GM23338 (cell line): ENCODE data around the gene RPA1. TPM values are rescaled to one million over a fixed set of nuclear protein-coding genes. Genes with fewer than 3 reads are reported as not detected.

ENCODE experiments used
- ATAC-seq: fragments of 200-7000 bp; cut with Tn5 transposase; 3 replicates; pipeline ENCODE4 v1.9.1; 2020
- DNase-seq: peaks from one replicate; pipeline ENCODE4 v3.0.0-alpha.2; 2015; ENCODE audit warnings: low spot score
- H2AFZ ChIP-seq: fragments of 200-600 bp; sonication (generic); 2 replicates; pipeline ENCODE4 v1.8.0; 2016; ENCODE audit warnings: antibody characterized with exemption, mild to moderate bottlenecking, moderate library complexity
- H3F3A ChIP-seq: fragments of 200-600 bp; sonication (generic); replicated peaks from 2 replicates; pipeline ENCODE4 v1.8.0; 2017; ENCODE audit warnings: antibody characterized with exemption, mixed run types, low read depth
- H3K27ac ChIP-seq: fragments of 200-600 bp; sonication (generic); 2 replicates; pipeline ENCODE4 v1.6.1; 2016; ENCODE audit warnings: low read depth
- H3K27me3 ChIP-seq: fragments of 200-600 bp; sonication (generic); 2 replicates; pipeline ENCODE4 v1.8.0; 2016; ENCODE audit warnings: mild to moderate bottlenecking, mixed run types, moderate library complexity; ENCODE audit not compliant: insufficient read depth
- H3K36me3 ChIP-seq: fragments of 200-600 bp; sonication (generic); 2 replicates; pipeline ENCODE4 v1.8.0; 2016; ENCODE audit warnings: mild to moderate bottlenecking; ENCODE audit not compliant: insufficient read depth
- H3K4me1 ChIP-seq: fragments of 200-600 bp; sonication (generic); 2 replicates; pipeline ENCODE4 v1.8.0; 2016; ENCODE audit warnings: mild to moderate bottlenecking, moderate library complexity; ENCODE audit not compliant: insufficient read depth
- H3K4me2 ChIP-seq: fragments of 200-600 bp; sonication (generic); 2 replicates; pipeline ENCODE4 v1.7.1; 2017; ENCODE audit warnings: mixed run types
- H3K4me3 ChIP-seq: fragments of 200-600 bp; sonication (generic); 2 replicates; pipeline ENCODE4 v1.6.1; 2016; ENCODE audit warnings: mixed run types
- H3K79me2 ChIP-seq: fragments of 200-600 bp; sonication (generic); replicated peaks from 2 replicates; pipeline ENCODE4 v1.8.0; 2017; ENCODE audit warnings: mild to moderate bottlenecking; ENCODE audit not compliant: insufficient read depth
- H3K9me2 ChIP-seq: fragments of 200-600 bp; sonication (generic); 2 replicates; pipeline ENCODE4 v1.8.0; 2017; ENCODE audit not compliant: insufficient read depth
- H4K20me1 ChIP-seq: fragments of 200-600 bp; sonication (generic); replicated peaks from 2 replicates; pipeline ENCODE4 v1.8.0; 2017; ENCODE audit warnings: mild to moderate bottlenecking; ENCODE audit not compliant: insufficient read depth
- H3K27ac Mint-ChIP-seq: 2 replicates; pipeline ENCODE4 v1.8.0; 2020; ENCODE audit warnings: inconsistent platforms, mild to moderate bottlenecking, moderate library complexity, mixed read lengths
- H3K27me3 Mint-ChIP-seq: 3 replicates; pipeline ENCODE4 v1.8.0; 2022; ENCODE audit warnings: low read depth, mild to moderate bottlenecking, moderate library complexity, mixed read lengths, inconsistent platforms; ENCODE audit not compliant: insufficient read depth, poor library complexity
- H3K36me3 Mint-ChIP-seq: 3 replicates; pipeline ENCODE4 v1.8.0; 2021; ENCODE audit warnings: low read depth, mild to moderate bottlenecking, inconsistent platforms, moderate library complexity, mixed read lengths
- H3K4me1 Mint-ChIP-seq: 3 replicates; pipeline ENCODE4 v1.8.0; 2020; ENCODE audit warnings: mild to moderate bottlenecking, inconsistent platforms, mixed read lengths
- H3K4me3 Mint-ChIP-seq: 3 replicates; pipeline ENCODE4 v1.8.0; 2021; ENCODE audit warnings: moderate library complexity, mild to moderate bottlenecking, inconsistent platforms, mixed read lengths
- H3K9me3 Mint-ChIP-seq: 3 replicates; pipeline ENCODE4 v1.8.0; 2020; ENCODE audit warnings: moderate library complexity, mild to moderate bottlenecking, inconsistent platforms, mixed read lengths
- CREB1 ChIP-seq: fragments of 250-450 bp; sonication (Bioruptor Pico); IDR thresholded peaks from 2 replicates; pipeline ENCODE4 v1.5.0; 2020; ENCODE audit warnings: low read depth, mild to moderate bottlenecking, moderate library complexity
- EZH2 ChIP-seq: fragments of 200-600 bp; sonication (generic); IDR thresholded peaks from one replicate; pipeline ENCODE4 v1.8.0; 2017; ENCODE audit warnings: antibody characterized with exemption, mild to moderate bottlenecking, low read depth; ENCODE audit not compliant: unreplicated experiment
- EZH2phosphoT487 ChIP-seq: fragments of 200-600 bp; sonication (generic); IDR thresholded peaks from one replicate; pipeline ENCODE4 v1.8.1; 2018; ENCODE audit warnings: antibody characterized with exemption; ENCODE audit not compliant: unreplicated experiment
- JUNB ChIP-seq: IDR thresholded peaks from one replicate; pipeline ENCODE4 v1.6.1; 2016; ENCODE audit warnings: antibody characterized with exemption; ENCODE audit not compliant: unreplicated experiment
- POLR2AphosphoS5 ChIP-seq: IDR thresholded peaks from 2 replicates; pipeline ENCODE4 v1.6.1; 2016; ENCODE audit warnings: antibody characterized with exemption, low read depth
- REST ChIP-seq: IDR thresholded peaks from one replicate; pipeline ENCODE4 v1.6.1; 2018; ENCODE audit warnings: antibody characterized with exemption; ENCODE audit not compliant: unreplicated experiment
- STAT1 ChIP-seq: IDR thresholded peaks from one replicate; pipeline ENCODE4 v1.6.1; 2016; ENCODE audit warnings: antibody characterized with exemption; ENCODE audit not compliant: unreplicated experiment
- ZNF114 ChIP-seq: fragments of 250-450 bp; sonication (Bioruptor Pico); IDR thresholded peaks from 2 replicates; pipeline ENCODE4 v1.5.0; 2020; ENCODE audit warnings: mild to moderate bottlenecking, moderate library complexity
- ZNF331 ChIP-seq: fragments of 250-450 bp; sonication (Bioruptor Pico); IDR thresholded peaks from 2 replicates; pipeline ENCODE4 v1.5.0; 2020; ENCODE audit warnings: low read depth, mild to moderate bottlenecking, moderate library complexity
- polyA plus RNA-seq: library from polyadenylated mRNA; unstranded; fragments of >200 nt; fragmentation: Nextera tagmentation; extraction: Ambion mirVana; gene quantifications from 2 replicates; pipeline ENCODE4 v1.2.1, GENCODE V29; 2016
- total RNA-seq: library from RNA; depleted of rRNA; stranded (reverse); fragments of >200 nt; shearing (Covaris generic); gene quantifications from 2 replicates; pipeline ENCODE4 v1.2.3, GENCODE V29; 2014

The RPA1 gene
- total and polyA plus RNA-seq, 2 experiments from 2014 or later = 33.7 to 52.1 TPM

GRCh38 chr17:1868090-1868489 lies 38.3 kb downstream of the RPA1 start (continued):
- TF ChIP-seq REST (no peak), EZH2 (no peak), ZNF114 (CRISPR knock-in tag) (no peak)

GRCh38 chr17:1870592-1870991 lies 40.8 kb downstream of the RPA1 start:
- H3K36me3 Mint-ChIP-seq = peaks cover 26% of the 10 kb centered on the region

More at GRCh38 chr17:1870592-1870991, 40.8 kb downstream of the RPA1 start:
- ATAC-seq (no peak), DNase-seq (no peak)
- H3K4me3 ChIP-seq = no peak overlapping the region
- no peaks in the 10 kb centered on the region for H3F3A ChIP-seq
- H3K4me3 Mint-ChIP-seq = no peak overlapping the region
- H3K79me2 ChIP-seq = no peaks in the 10 kb centered on the region; the same call in 1 of the 2 replicates
- peaks cover 12% of the 10 kb centered on the region for H4K20me1 ChIP-seq
- no peaks in the 10 kb centered on the region for H3K27me3 ChIP-seq
- H2AFZ ChIP-seq = no peak overlapping the region
- H3K4me2 ChIP-seq = no peak overlapping the region
- H3K9me2 ChIP-seq = no peaks in the 10 kb centered on the region
- H3K27ac ChIP-seq = no peak overlapping the region
- peaks cover 17% of the 10 kb centered on the region for H3K36me3 ChIP-seq
- H3K27ac Mint-ChIP-seq = no peak overlapping the region
- no peaks in the 10 kb centered on the region for H3K9me3 Mint-ChIP-seq
- H3K27me3 Mint-ChIP-seq = no peaks in the 10 kb centered on the region
- no peaks in the 10 kb centered on the region for H3K4me1 Mint-ChIP-seq
- TF ChIP-seq STAT1 = no peak
- no peak for TF ChIP-seq EZH2phosphoT487
- no peak for TF ChIP-seq POLR2AphosphoS5
- TF ChIP-seq JUNB = no peak
- TF ChIP-seq ZNF114 (CRISPR knock-in tag) = no peak
- no peak for TF ChIP-seq REST
- TF ChIP-seq ZNF331 (CRISPR knock-in tag) = no peak
- TF ChIP-seq EZH2 = no peak
- no peak for TF ChIP-seq CREB1 (CRISPR knock-in tag)
- no peaks in the 10 kb centered on the region for H3K4me1 ChIP-seq
